GM23338 (cell line): Measurements from ENCODE around the gene HJURP. TPM values are rescaled to one million over a fixed set of nuclear protein-coding genes. Genes with fewer than 3 reads are reported as not detected.

Experiments
- ATAC-seq: fragments of 200-7000 bp; cut with Tn5 transposase; 3 replicates; pipeline ENCODE4 v1.9.1; 2020
- DNase-seq: peaks from one replicate; pipeline ENCODE4 v3.0.0-alpha.2; 2015; ENCODE audit warnings: low spot score
- H2AFZ ChIP-seq: fragments of 200-600 bp; sonication (generic); 2 replicates; pipeline ENCODE4 v1.8.0; 2016; ENCODE audit warnings: antibody characterized with exemption, mild to moderate bottlenecking, moderate library complexity
- H3F3A ChIP-seq: fragments of 200-600 bp; sonication (generic); replicated peaks from 2 replicates; pipeline ENCODE4 v1.8.0; 2017; ENCODE audit warnings: antibody characterized with exemption, mixed run types, low read depth
- H3K27ac ChIP-seq: fragments of 200-600 bp; sonication (generic); 2 replicates; pipeline ENCODE4 v1.6.1; 2016; ENCODE audit warnings: low read depth
- H3K27me3 ChIP-seq: fragments of 200-600 bp; sonication (generic); 2 replicates; pipeline ENCODE4 v1.8.0; 2016; ENCODE audit warnings: mild to moderate bottlenecking, mixed run types, moderate library complexity; ENCODE audit not compliant: insufficient read depth
- H3K36me3 ChIP-seq: fragments of 200-600 bp; sonication (generic); 2 replicates; pipeline ENCODE4 v1.8.0; 2016; ENCODE audit warnings: mild to moderate bottlenecking; ENCODE audit not compliant: insufficient read depth
- H3K4me1 ChIP-seq: fragments of 200-600 bp; sonication (generic); 2 replicates; pipeline ENCODE4 v1.8.0; 2016; ENCODE audit warnings: mild to moderate bottlenecking, moderate library complexity; ENCODE audit not compliant: insufficient read depth
- H3K4me2 ChIP-seq: fragments of 200-600 bp; sonication (generic); 2 replicates; pipeline ENCODE4 v1.7.1; 2017; ENCODE audit warnings: mixed run types
- H3K4me3 ChIP-seq: fragments of 200-600 bp; sonication (generic); 2 replicates; pipeline ENCODE4 v1.6.1; 2016; ENCODE audit warnings: mixed run types
- H3K79me2 ChIP-seq: fragments of 200-600 bp; sonication (generic); replicated peaks from 2 replicates; pipeline ENCODE4 v1.8.0; 2017; ENCODE audit warnings: mild to moderate bottlenecking; ENCODE audit not compliant: insufficient read depth
- H3K9me2 ChIP-seq: fragments of 200-600 bp; sonication (generic); 2 replicates; pipeline ENCODE4 v1.8.0; 2017; ENCODE audit not compliant: insufficient read depth
- H4K20me1 ChIP-seq: fragments of 200-600 bp; sonication (generic); replicated peaks from 2 replicates; pipeline ENCODE4 v1.8.0; 2017; ENCODE audit warnings: mild to moderate bottlenecking; ENCODE audit not compliant: insufficient read depth
- H3K27ac Mint-ChIP-seq: 2 replicates; pipeline ENCODE4 v1.8.0; 2020; ENCODE audit warnings: inconsistent platforms, mild to moderate bottlenecking, moderate library complexity, mixed read lengths
- H3K27me3 Mint-ChIP-seq: 3 replicates; pipeline ENCODE4 v1.8.0; 2022; ENCODE audit warnings: low read depth, mild to moderate bottlenecking, moderate library complexity, mixed read lengths, inconsistent platforms; ENCODE audit not compliant: insufficient read depth, poor library complexity
- H3K36me3 Mint-ChIP-seq: 3 replicates; pipeline ENCODE4 v1.8.0; 2021; ENCODE audit warnings: low read depth, mild to moderate bottlenecking, inconsistent platforms, moderate library complexity, mixed read lengths
- H3K4me1 Mint-ChIP-seq: 3 replicates; pipeline ENCODE4 v1.8.0; 2020; ENCODE audit warnings: mild to moderate bottlenecking, inconsistent platforms, mixed read lengths
- H3K4me3 Mint-ChIP-seq: 3 replicates; pipeline ENCODE4 v1.8.0; 2021; ENCODE audit warnings: moderate library complexity, mild to moderate bottlenecking, inconsistent platforms, mixed read lengths
- H3K9me3 Mint-ChIP-seq: 3 replicates; pipeline ENCODE4 v1.8.0; 2020; ENCODE audit warnings: moderate library complexity, mild to moderate bottlenecking, inconsistent platforms, mixed read lengths
- CREB1 ChIP-seq: fragments of 250-450 bp; sonication (Bioruptor Pico); IDR thresholded peaks from 2 replicates; pipeline ENCODE4 v1.5.0; 2020; ENCODE audit warnings: low read depth, mild to moderate bottlenecking, moderate library complexity
- ETS1 ChIP-seq: IDR thresholded peaks from 2 replicates; pipeline ENCODE4 v1.6.1; 2016; ENCODE audit warnings: antibody characterized with exemption
- EZH2 ChIP-seq: fragments of 200-600 bp; sonication (generic); IDR thresholded peaks from one replicate; pipeline ENCODE4 v1.8.0; 2017; ENCODE audit warnings: antibody characterized with exemption, mild to moderate bottlenecking, low read depth; ENCODE audit not compliant: unreplicated experiment
- JUNB ChIP-seq: IDR thresholded peaks from one replicate; pipeline ENCODE4 v1.6.1; 2016; ENCODE audit warnings: antibody characterized with exemption; ENCODE audit not compliant: unreplicated experiment
- NANOG ChIP-seq: IDR thresholded peaks from 2 replicates; pipeline ENCODE4 v1.6.1; 2016; ENCODE audit warnings: antibody characterized with exemption, borderline replicate concordance
- POLR2AphosphoS5 ChIP-seq: IDR thresholded peaks from 2 replicates; pipeline ENCODE4 v1.6.1; 2016; ENCODE audit warnings: antibody characterized with exemption, low read depth
- REST ChIP-seq: IDR thresholded peaks from one replicate; pipeline ENCODE4 v1.6.1; 2018; ENCODE audit warnings: antibody characterized with exemption; ENCODE audit not compliant: unreplicated experiment
- STAT1 ChIP-seq: IDR thresholded peaks from one replicate; pipeline ENCODE4 v1.6.1; 2016; ENCODE audit warnings: antibody characterized with exemption; ENCODE audit not compliant: unreplicated experiment
- ZNF114 ChIP-seq: fragments of 250-450 bp; sonication (Bioruptor Pico); IDR thresholded peaks from 2 replicates; pipeline ENCODE4 v1.5.0; 2020; ENCODE audit warnings: mild to moderate bottlenecking, moderate library complexity
- polyA plus RNA-seq: library from polyadenylated mRNA; unstranded; fragments of >200 nt; fragmentation: Nextera tagmentation; extraction: Ambion mirVana; gene quantifications from 2 replicates; pipeline ENCODE4 v1.2.1, GENCODE V29; 2016
- total RNA-seq: library from RNA; depleted of rRNA; stranded (reverse); fragments of >200 nt; shearing (Covaris generic); gene quantifications from 2 replicates; pipeline ENCODE4 v1.2.3, GENCODE V29; 2014
- TF ChIP-seq, protein P1 (sequence below), 2 experiments: fragments of 200-600 bp in 1 of 2; sonication (generic) in 1 of 2; conservative IDR thresholded peaks; 2 replicates each; pipeline versions ENCODE4 v1.5.1 to v1.6.1; 2016 to 2017; ENCODE audit warnings: antibody characterized with exemption in 2 of 2, low read depth in 2 of 2, mild to moderate bottlenecking in 2 of 2, moderate library complexity in 1 of 2

Gene HJURP
- total and polyA plus RNA-seq, 2 experiments from 2014 or later: 42.9 to 49.2 TPM

DNA sequence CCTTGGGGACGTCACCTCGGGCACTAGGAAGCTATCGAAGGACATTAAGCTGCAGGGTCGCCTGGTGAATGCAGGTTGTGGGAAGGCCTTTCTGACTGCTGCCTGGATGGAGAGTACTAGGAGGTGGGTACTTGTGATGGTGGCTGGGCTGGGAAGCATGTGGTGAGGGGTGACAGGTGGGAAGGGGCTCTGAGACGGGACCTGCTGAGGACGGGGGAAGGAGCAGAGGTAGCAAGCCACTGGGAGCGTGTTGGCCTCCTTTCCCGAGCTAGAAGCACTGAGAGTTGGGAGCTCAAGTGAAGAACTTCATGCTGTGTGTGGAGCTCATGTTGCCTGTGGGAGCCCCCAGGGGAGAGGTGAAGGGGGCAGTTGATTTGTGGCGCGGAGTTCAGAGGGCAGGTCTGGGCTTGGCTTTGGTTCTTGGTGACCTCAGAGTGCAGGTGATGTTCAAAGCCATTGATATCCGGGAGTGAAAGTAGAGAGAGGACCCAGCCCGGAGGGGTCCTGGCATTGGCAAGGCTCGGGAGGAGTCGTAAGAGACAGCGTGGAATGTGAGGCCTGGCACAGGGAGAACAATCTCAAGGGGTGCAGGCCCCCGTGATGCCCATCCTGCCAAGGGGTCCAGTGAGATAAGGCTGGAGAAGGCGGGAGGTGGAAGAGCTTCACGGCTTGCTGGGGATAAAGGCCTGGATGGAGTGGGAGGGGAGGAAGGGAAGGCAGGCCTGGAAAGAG, 63.0 kb downstream of the HJURP start (continued):
- TF ChIP-seq REST: no peak

GRCh38 chr2:233789554-233789953, 64.8 kb downstream of the HJURP start:
- Histone ChIP-seq H3K9me2 (no peaks in the 10 kb centered on the region), H3F3A (no peaks in the 10 kb centered on the region), H3K79me2 (no peaks in the 10 kb centered on the region), H3K4me1 (no peaks in the 10 kb centered on the region), H2AFZ (no peak overlapping the region), H3K36me3 (no peaks in the 10 kb centered on the region), H3K27me3 (no peaks in the 10 kb centered on the region), H3K27ac (no peak overlapping the region), H4K20me1 (no peaks in the 10 kb centered on the region), H3K4me3 (no peak overlapping the region), H3K4me2 (no peak overlapping the region)
- no peak overlapping the region for H3K4me3 Mint-ChIP-seq
- peaks cover 12% of the 10 kb centered on the region; the same call in 2 of the 3 replicates for H3K9me3 Mint-ChIP-seq
- ATAC-seq (no peak), DNase-seq (no peak)
- H3K4me1 Mint-ChIP-seq: no peaks in the 10 kb centered on the region; the same call in 2 of the 3 replicates
- no peaks in the 10 kb centered on the region; the same call in 2 of the 3 replicates for H3K36me3 Mint-ChIP-seq
- no peak overlapping the region for H3K27ac Mint-ChIP-seq
- peaks cover 11% of the 10 kb centered on the region for H3K27me3 Mint-ChIP-seq
- TF ChIP-seq STAT1 (no peak), NANOG (no peak), POLR2AphosphoS5 (no peak), ETS1 (no peak), CREB1 (CRISPR knock-in tag) (no peak), JUNB (no peak), ZNF114 (no peak), REST (no peak), EZH2 (no peak)
- TF ChIP-seq, protein P1, sequence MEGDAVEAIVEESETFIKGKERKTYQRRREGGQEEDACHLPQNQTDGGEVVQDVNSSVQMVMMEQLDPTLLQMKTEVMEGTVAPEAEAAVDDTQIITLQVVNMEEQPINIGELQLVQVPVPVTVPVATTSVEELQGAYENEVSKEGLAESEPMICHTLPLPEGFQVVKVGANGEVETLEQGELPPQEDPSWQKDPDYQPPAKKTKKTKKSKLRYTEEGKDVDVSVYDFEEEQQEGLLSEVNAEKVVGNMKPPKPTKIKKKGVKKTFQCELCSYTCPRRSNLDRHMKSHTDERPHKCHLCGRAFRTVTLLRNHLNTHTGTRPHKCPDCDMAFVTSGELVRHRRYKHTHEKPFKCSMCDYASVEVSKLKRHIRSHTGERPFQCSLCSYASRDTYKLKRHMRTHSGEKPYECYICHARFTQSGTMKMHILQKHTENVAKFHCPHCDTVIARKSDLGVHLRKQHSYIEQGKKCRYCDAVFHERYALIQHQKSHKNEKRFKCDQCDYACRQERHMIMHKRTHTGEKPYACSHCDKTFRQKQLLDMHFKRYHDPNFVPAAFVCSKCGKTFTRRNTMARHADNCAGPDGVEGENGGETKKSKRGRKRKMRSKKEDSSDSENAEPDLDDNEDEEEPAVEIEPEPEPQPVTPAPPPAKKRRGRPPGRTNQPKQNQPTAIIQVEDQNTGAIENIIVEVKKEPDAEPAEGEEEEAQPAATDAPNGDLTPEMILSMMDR (conservative IDR thresholded peaks at IDR 0.05; ENCODE audit: low read depth in 2 of 2): no peak
